ENCODE measurements around the gene BRPF1.
A peak's percentile ranks its signal among the peaks of the same experiment; 100 is the strongest.

The BRPF1 gene

GRCh38 chr3:9731206-9732079, at the start of gene BRPF1:
BRPF1 (plus strand) TSS chr3:9731735; CDS start chr3:9734141, 2,406 bp downstream.
- DNase-seq (ENCODE audit: low spot score), result peak; percentile 98

- no peak for DNase-seq (ENCODE audit: low spot score)
Measured at GRCh38 chr3:9682096-9682495, 49.4 kb upstream of the BRPF1 start.

GRCh38 chr3:9683426-9683825, 48.1 kb upstream of the BRPF1 start:
- no peak for DNase-seq (ENCODE audit: low spot score)

DNA sequence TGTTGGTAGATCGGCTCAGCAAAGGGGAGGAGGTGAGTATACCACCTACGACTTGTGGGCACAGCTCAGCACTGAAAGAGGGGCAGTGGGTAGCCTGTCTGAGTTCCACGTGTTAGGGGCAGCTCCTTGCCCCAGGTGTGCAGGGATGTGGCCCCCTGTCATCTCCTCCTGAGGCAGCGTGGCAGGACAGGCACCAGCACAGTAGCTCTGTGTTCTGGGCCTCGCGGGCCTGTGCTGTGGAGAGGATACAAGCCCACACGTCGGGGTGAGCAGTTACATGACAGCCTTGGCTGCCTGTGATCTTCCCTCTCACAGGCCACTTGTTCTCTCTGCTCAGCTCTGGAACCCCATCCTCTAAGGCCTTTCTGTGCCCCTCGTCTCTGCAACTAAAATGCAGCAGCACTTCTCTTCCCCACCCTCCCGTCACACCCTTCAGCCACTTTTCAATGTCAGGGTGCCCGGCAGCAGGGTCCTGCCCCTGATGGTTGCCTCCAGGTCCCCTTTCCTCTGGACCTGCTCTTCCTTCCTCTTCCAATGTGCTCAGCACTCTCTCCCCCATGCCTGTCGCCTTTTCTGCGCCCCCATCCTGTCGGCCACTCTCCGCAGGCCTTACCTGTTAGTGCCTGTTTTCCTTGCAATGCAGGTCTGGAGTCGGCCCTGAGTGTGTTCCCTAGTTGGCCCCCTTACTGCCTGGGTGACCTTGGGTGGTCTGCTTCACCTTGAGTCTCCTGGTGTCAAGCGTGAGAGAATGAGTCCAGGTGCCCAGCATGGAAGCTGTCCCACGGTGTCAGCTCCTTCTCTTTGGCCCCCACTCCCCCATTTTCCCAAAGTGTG, 46.1 kb upstream of the BRPF1 start:
- DNase-seq (ENCODE audit: low spot score), result no peak

DNA sequence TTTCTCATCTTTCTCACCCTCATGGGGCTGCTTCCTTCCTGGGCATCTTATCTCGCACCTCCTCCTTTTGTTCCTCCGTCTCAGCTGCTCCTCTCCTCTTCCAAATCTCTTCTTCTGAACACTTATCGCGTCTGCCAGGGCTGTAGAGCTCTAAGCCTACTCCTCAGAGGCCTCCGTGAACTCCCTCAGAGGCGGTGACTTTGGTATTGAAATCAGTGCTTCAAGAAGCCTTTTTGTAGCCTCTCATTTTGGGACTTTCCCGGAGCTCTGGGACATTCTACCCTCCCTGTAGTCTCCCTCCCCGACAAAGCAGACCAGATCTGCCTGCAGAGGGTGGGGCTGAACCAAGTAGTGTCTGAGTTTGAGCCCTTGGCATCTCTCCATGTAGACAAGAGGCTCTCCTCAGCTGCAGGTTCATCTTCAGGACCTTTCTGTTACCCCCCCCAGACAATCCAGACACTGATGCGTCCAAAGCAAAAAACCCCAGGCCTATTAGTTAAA, 45.4 kb upstream of the BRPF1 start:
- no peak for DNase-seq (ENCODE audit: low spot score)

- no peak for DNase-seq (ENCODE audit: low spot score)
Measured at GRCh38 chr3:9686703-9687102, 44.8 kb upstream of the BRPF1 start.

- no peak for DNase-seq (ENCODE audit: low spot score)
Measured at GRCh38 chr3:9687514-9687913, 44.0 kb upstream of the BRPF1 start.

- DNase-seq (ENCODE audit: low spot score), result no peak
Measured at GRCh38 chr3:9688961-9689360, 42.6 kb upstream of the BRPF1 start.

GRCh38 chr3:9689757-9690156, 41.8 kb upstream of the BRPF1 start:
- no peak for DNase-seq (ENCODE audit: low spot score)

DNA sequence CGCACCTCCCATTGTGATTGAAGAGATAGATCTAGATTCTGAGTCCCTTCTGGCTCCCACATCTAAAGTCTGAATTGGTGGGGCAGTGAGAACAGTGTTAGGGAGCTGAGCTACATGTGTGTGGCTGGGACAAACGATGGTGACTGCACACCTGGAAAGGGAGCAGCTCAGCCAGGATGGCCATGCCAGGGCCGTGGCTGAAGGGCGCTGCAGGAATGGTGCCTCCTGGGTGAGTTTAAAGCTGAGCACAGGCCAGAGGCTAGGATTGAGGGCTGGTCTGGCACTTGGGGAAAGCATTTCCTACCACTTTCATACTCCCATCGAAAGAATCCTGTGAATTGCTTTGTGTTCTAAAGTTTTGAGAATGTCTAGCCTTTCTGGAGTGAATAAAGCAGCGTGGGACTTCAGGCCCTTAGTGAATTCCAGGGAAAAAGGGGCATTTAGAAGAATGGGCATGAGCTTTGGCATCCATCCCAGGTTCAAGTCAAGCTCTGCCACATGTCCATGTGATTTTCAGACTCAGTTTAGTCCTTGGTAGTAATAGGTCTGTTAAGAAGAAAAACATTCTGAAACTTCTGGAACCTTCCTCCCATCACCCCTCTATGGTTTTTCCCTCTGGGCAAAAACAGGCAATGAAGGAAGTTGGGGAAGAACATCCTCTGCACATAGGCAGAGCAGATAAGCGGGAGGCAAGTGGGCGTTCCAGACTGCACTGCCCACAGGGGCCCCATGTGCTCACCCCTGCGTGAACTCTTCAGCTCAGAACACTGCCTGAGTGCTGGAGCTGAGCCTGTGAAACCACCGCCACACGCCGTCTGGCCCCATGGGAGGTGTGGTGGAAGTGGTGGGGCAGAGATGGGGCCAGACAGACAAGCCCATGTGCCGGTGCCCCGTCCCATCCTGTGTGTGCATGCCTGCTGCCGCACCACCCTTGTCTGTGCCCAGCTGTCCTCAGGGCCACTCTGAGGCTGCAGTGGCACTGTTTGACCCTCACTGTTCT, 40.8 kb upstream of the BRPF1 start:
- no peak for DNase-seq (ENCODE audit: low spot score)

DNA sequence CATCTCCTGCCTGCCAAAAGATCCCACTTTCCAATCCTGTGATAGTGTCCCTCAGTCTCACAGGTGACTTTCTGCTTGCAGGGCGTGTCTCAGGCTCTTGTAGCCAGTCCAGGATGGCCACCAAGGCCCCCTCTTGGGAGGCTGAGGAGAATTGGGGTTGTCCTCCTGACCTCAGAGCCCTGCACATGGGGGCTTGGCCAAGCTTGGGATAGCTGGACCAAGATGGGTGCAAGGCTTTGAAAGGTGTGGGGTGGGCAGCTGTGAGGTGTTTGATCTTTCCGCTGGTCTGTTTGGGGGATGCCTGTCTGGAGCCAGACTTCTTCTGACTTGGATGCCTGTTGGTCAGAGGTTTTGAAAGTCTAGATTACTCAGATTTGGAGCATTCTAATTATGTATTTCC, 39.9 kb upstream of the BRPF1 start:
- no peak for DNase-seq (ENCODE audit: low spot score)

- no peak for DNase-seq (ENCODE audit: low spot score)
Measured at GRCh38 chr3:9692416-9692815, 39.1 kb upstream of the BRPF1 start.

- DNase-seq (ENCODE audit: low spot score), result no peak
Measured at GRCh38 chr3:9695345-9695744, 36.2 kb upstream of the BRPF1 start.

DNA sequence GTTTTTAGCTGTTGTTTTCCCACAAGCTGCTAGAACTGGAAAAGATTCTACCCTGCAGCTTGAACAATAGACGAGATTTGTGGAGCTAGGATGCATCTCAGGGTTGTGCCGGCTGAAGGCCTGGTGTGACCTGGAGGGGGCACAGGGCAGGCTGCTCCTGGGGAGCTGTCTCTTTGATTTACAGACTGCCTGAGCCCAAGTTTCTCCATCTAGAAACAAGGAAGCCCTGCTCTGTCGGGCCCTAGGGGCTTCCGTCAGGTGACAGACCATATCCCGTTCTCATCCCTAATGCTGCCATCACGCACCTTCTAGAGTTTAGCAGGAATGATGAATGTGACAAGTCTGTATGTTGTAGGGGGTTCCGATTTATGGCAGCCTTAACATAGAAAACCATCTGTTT, 35.8 kb upstream of the BRPF1 start:
- no peak for DNase-seq (ENCODE audit: low spot score)

DNA sequence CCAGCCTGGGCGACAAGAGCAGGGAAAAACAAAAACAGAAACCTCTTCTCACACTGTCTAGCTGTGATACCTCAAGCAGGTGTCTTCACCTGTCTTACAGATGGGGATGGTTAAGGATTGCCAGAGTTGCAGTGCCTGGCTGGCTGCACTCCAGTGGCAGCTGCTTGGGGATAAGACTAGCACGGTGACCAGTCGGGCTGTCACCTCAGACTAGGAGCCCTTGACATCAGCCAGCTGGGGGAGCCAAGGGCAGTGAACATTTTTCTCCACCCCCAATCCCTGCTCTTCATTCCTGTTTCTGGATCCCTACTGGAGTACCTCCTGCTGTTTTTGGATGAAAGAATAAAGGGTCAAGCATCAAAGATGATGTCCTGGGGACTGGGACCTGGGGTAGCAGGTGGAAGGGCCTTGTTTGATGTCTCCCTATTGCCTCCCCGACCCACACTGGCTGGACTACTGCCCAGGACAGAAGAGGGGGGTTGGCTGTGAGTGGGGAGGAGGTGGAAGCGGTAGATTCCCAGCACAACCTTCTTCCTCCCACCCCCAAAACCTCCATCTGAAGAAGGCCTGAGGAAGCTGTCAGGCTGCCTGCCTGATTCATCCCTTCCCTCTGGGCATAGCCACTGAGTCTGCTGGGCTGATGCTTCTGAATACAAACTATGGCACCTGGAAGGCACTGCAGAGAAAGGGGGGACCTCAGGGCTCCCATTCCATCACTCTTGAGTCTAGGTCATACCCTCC, 34.9 kb upstream of the BRPF1 start:
- no peak for DNase-seq (ENCODE audit: low spot score)

DNA sequence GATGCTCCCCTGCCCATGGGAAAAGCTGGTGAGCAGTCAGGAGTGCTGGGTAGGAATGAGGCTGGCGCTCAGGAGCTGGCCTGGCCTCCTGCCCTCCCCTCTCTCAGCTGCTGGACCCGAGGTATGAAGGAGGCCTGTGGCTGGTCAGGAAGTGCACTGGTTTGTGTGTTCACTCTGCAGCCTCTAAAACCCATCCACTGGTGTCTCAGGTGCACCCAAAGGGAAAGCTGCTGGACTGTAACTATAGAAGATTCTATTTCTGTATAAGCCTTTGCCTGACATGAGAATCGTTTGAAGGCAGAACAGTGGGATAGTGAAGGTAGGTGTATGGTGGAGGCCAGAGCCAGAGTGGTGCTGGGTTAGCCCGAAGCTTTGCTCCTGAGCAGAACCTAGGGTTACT, 33.6 kb upstream of the BRPF1 start:
- DNase-seq (ENCODE audit: low spot score), result no peak

DNA sequence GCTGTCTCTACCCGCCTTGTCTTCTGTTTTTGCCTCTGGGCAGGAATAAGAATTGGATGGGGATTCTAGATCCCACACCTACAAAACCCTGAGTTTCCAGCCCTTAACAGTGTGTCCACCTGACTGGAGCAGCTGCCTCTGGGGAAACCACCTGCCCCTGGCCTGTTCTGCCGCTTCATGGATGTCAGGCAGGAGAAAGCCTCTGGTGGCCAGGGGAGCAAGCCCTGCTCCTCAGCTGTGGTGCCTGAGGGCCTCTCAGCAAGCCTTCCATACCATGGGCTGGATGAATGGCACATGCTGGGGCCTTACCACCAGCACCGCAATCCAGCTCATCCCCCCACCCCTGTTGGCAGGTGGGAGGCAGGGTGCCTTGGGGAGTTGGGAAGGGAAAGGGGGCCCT, 33.2 kb upstream of the BRPF1 start:
- DNase-seq (ENCODE audit: low spot score), result no peak

GRCh38 chr3:9700536-9700935, 31.0 kb upstream of the BRPF1 start:
- DNase-seq (ENCODE audit: low spot score), result no peak

DNA sequence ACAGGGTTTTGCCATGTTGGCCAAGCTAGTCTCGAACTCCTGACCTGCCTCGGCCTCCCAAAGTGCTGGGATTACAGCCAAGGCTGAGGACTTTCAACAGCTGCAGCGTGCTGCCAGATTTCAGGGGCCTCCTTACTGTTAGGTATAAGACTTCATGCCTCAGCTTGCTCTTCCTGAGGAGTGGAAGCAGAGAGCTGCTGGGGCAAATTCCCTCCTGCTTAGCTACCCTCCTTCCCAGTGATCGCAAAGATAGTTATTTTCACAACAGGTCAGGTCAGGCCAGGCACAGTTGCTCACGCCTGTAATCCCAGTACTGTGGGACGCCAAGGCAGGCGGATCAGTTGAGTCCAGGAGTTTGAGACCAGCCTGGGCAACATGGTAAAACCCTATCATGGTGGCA, 30.5 kb upstream of the BRPF1 start:
- DNase-seq (ENCODE audit: low spot score), result no peak

GRCh38 chr3:9701711-9702110, 29.8 kb upstream of the BRPF1 start:
- no peak for DNase-seq (ENCODE audit: low spot score)

DNA sequence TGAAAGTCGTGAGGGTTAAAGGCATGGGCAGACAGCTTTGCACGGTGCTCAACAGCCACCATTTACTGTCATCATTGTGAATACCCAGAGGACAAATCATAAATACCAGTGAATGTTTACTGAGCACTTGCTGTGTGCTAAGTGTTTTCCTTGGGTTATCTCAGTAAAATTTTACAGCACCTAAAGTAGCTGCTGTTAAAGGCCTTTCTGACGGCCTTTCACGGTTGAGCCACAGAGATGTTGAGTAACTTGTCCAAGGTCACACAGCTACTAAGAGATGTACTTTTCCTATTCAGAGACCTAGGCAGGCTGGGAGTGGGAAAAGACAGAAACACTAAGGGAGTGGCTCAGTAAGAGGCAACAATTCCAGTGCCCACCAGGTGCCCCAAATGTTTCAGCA, 28.3 kb upstream of the BRPF1 start:
- DNase-seq (ENCODE audit: low spot score), result no peak
